ACHN (cell line): ENCODE results near the gene XXYLT1.
A peak's percentile ranks its signal among the peaks of the same experiment; 100 is the strongest.

ENCODE experiments used
- DNase-seq: peaks from one replicate; pipeline ENCODE4 v3.0.0-alpha.2; 2015
- in situ Hi-C: cut with HindIII; loops from 2 replicates; pipeline ENCODE4 v1.10.0; 2017; ENCODE audit warnings: low sequenced_read_pairs, low pct_ligation_motif_present, low pct_unique_long_range_greater_than_20kb

The XXYLT1 gene

DNA sequence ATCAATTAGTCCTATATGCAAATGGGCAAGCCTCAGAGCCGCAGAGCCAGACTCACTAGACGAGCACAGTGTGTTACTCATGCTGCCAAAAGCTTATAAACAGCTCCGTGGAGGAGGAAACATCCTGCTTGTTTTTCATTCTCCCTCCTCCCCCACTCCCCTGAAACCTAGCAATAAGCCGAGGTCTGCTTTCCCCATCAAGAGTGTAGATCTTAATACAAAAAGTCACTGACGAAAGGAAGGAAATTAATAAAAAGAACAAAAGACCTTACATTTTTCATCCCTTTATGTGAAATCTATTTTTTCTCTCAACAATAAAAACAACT, 88.5 kb downstream of the XXYLT1 start:
- no peak for DNase-seq
- in situ Hi-C loops: no loop called here

DNA sequence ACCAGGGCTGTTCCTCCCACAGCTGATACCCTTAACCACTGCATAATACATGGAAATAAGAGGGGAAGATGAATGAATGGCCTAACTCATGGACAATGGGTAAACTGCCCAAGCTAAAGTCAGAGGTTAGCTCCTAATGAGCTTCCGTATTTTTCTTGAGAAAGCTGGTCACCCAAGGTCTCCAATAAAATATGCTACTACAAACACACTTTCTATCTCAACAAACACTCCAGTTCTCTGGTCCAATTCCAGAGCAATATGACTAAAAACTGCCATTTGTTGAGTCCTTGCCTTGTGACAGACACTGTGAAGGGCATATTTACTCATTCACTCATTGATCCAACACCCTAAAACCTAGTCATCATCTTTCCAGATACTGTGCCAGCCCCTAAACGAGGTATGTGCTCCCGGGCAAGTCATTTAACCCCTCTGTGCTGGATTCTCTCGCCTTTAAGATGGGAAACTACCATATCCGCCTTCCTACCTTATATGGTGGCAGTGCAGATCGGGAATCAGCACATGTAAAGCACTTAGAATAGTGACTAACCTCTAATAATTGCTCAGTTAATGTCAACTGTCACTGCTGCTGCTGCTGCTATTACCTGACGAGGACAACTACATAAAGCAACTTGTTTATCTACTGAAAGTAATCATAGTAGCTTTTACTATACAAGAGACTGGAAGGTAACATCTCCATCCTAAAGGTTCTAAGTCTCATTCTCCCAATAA, 89.1 kb downstream of the XXYLT1 start:
- no peak for DNase-seq
- in situ Hi-C loops: no loop called here

DNA sequence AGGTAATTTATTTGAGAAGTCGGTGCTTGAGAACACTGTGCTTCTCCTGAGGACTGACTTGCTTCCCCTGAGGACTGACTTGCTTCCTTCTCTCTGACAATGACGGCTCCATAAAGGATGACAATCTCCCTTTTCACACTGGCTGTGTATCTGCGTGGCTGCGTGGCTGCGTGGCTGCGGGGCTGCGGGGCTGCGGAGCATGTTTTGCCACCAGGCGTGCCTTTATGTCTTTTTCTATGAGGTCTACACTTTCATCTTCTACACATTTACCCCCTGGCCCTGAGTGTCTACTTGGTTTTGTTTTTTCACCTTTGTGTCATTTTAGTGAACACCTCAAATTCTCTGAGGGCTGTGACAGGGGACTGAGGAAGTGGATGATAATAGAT, 89.9 kb downstream of the XXYLT1 start:
- DNase-seq: no peak
- in situ Hi-C loops: no loop called here

DNA sequence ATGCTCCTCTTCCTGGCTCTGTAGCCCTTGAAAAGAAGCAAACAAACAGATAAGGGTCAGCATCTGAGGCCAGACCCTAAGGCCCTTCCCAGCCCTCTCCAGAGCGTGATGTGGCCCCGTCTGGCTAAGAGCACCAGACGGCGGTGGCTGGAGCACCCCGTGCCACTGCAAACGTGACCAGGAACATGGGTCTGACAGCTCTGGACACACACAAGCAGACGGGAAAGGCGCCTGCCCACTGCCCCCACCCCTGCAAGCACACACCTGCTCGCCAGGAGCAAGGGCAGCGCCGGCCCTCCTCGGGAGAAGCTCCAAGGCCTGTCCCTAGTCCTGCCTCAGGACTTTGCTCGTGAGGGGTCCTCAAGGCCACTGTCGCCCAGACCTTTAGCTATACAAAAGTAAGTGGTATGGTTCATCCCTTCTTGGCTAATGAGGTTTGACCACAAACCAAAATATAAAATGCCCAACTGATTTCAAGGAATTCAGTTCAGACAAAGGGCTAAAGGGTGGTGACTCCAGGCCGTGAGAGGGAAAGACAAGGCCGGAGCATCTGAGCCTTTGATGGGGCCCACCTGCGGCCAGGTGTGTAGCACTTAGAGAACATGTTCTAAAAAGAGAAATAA, 90.4 kb downstream of the XXYLT1 start:
- in situ Hi-C loops: no loop called here
- DNase-seq: peak; percentile 14

DNA sequence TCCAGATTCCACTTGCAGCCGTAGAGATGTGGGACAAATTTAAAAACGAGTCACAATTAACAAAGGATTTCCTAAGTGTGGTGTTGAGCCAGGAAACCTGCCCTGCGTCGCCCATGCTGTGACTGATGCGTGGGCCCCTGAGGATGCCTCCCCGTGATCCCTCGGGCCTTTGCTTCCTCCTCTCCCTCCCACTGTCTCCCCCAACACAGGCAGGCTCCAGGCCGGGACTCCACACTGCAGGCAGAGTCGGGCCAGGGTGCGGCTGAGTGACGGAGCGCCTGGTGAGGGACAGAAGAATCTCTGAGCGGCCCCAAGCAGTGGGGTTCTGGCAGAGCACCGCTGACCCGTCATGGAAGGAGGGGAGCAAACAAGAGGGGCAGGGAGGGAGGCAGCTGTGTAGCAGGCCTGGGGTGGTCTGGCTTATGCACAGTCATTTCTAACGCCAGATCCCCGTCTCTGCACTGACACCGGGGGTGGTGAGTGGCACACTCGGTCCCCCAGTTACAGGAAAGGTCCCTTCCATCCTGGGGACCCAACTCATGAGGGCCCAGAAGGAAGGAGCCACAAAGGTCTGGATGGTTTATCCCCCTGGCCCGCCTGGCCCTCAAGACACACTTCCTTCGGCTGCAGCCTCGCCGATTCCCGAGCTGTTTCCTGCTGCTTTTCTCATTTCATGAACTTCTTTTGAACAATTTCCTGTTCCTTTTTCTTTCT, 91.0 kb downstream of the XXYLT1 start:
- no peak for DNase-seq
- in situ Hi-C loops: no loop called here

DNA sequence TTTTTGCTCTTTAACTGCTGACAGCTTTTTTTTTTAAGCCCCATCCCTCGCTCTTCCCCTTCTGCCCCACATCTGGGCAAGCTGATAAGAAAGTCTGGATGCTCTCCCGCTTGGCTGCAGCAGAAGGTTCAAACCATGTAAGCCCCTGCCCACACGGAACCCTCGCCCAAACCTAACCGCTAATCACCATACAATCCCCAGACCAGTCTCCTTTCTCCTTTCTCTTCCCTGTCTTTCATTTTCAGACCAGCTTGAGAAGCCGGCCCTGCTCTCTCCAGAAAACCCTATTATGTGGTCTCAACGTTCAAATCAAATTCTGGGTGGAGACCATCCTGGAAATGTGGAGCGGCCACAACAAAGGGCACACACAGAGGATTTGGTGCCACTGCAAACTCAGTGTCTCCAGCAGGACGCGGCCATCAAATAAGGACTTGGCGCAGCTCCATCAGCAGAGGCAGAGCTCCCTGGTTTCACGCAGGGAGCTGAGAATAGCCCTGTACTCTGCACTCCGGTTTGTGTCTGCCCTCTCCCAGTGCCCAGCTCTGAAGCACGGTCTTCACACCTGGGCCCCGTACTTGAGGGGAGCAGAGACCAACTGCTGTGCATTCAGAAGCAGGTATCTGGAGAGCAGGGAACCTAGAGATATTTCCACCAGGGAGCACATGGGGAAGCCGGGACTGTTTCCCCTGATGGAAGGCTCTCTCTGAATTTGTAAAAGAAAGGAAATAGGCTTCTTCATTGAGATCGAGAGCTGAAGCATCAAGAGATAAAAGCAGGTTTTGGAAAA, 92.6 kb downstream of the XXYLT1 start:
- in situ Hi-C loops: no loop called here
- DNase-seq: no peak

DNA sequence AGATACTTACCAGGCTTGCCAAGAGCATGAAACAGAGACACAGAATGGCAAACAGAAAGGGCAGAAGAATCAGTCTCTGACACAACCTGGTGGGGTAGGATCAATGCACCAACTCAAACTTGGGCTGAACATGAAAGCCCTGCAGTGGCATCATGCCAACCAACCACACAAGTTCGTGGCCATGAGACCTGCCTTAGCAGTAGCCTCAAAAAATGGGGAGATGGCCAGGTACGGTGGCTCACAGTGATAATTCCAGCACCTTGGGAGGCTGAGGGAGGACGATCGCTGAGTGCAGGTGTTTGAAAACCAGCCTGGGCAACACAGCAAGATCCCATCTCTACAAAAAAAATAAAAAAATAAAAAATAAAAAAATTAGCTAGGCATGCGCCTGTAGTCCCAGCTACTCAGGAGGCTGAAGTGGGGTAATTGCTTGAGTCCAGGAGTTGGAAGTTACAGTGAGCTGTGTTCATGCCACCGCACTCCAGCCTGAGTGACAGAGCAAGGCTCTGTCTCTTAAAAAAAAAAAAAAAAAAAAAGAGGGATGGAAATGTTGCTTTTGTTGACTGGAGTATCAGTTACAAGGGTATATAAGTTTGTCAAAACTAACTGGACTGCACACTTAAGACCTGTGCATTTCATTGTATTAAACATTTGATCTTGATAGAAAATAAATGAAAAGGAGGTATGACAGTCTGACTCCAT, 93.4 kb downstream of the XXYLT1 start:
- in situ Hi-C loops: no loop called here

DNA sequence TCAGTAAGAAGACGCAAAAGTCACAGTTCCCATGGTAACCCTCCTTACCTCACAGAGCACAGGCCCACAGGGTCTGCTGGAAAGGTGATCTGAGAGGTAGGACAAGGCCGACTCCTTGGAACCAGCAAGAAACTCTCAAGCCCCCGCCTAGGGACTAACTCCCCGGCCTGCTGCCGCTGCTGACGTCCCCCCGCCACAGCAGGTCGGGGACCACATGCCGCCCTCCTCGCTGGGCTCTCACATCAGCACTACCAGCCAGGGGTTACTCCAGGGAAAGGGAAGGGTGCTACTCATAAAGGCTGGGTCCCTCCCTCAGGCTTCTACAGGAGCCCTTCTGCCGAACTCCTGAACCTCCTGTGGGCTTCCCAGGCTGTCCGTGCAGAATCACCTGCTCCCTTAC, 94.2 kb downstream of the XXYLT1 start:
- in situ Hi-C loops: no loop called here
- no peak for DNase-seq

More for the DNA sequence above, 93.4 kb downstream of the XXYLT1 start:
- no peak for DNase-seq

DNA sequence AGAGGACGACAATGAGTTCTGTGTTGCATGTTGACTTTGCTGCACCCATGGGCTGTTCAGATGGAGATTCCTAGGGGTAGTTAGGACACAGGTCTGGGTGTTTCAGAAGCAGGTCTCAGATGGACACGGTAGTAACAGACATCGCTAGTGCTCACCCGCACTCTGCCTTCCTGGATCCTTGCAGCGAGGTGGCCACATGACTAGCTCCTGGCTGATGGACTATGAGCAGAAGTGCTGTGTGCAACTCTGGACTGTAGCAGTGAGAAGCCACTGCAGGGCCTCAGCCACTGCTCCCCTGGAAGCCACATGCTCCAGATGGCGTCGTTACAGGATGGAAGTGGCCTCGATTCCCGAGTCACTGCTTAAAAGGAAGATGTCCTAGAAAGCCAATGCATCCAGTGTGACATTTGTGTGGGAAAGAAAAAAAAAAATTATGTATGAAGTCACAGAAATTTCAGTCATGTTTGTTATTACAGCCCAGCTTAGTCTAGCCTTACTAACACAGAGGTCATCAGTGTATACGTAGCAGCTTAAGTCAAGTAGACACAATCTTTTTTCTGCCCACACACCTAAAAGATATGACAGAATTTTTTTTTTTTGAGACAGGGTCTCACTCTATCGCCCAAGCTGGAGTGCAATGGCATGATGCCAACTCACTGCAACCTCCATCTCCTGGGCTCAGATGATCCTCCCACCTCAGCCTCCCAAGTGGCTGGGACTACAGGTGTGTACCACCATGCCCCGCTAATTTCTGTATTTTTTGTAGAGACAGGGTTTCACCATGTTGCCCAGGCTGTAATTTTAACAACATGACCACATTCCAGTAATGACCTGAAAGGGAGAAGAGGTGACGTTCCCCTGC, 95.3 kb downstream of the XXYLT1 start:
- no peak for DNase-seq
- in situ Hi-C loops: no loop called here

DNA sequence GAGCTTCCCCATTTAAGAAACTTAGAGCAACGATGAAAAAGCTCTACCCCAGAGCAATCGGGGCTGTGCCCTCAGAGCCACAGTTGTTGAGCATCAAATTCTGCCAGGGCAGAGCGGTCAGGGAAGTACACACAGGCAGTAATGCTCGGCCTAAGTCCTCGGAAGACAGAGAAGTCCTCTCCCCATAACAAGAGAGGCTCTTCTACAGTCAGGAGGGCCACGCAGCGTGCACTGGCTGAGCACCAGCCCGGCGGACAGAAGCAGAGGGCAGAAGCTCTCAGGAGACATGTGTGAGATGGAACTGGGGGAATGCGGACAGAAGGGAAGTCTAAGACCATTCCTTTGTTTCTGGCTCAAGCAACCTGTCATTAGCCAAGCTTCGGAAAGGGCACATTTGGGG, 95.9 kb downstream of the XXYLT1 start:
- DNase-seq: no peak
- in situ Hi-C loops: no loop called here

DNA sequence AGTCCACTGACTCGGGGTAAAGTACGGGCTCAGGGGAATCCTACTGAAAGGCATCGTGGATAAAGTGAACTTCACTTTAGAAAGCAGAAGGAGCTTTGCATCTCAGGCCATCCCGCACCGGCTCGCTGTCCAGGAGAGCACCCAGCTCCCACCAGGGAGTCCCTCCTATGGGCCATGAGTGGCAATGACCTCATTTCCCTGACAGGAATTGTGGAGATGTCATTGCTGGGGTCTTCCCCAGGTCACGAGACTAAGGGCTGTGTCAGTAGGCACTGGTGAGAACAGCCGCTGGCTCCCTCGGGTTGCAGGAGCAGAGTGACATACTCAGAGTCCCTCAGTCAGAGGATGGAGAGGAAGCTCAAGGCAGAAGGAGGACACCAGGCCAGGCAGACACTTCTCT, 97.3 kb downstream of the XXYLT1 start:
- in situ Hi-C loops: no loop called here
- DNase-seq: no peak

DNA sequence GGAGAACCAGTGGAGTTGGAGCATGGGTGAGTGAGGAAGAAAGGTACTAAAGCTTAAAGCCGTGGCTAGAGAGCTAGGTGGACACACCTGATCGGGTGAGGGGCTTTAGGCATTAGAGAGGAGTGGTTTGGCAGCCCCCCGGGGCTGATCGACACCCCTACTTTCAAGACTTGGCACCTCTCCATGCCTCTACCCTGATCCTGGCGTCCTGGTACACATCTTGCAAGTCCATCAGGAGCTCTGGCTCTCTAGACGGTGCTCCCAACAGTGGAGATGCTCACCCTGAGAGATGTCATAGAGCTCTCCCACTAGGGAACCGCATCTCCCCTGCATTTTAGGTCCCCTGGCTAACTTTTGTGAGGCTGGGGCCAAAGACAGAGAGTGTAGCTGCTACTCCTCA, 98.1 kb downstream of the XXYLT1 start:
- in situ Hi-C loops: no loop called here
- no peak for DNase-seq

DNA sequence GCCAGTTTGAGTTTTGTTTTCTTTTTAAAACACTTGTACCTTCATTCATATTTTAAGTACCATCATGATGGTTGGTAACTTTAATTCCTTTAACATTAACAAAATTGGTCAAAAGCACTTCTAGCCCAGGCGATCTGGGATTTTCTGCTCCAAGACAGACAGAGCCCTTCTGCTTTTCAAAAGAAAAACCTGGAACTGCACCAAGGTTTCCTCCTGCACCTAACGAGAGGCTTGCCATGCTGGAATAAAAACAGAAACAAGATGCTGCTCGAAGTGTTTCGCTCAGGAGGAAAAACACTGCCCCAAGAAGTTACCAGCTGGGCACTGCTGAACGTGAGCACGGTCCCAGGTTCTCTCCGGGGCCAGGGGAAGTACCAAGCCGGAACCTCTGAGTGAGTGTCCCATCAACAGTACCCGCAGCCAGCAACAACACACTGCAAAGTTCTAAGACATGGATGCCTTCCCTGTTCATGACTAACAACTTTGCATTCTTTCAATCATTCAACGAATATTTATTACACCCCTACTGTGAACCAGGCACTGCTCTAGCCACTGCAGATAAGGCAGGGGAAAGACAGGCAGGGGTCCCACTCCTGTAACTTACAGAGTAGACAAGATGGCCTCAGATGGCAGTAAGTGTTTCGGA, 98.8 kb downstream of the XXYLT1 start:
- no peak for DNase-seq
- in situ Hi-C loops: no loop called here

DNA sequence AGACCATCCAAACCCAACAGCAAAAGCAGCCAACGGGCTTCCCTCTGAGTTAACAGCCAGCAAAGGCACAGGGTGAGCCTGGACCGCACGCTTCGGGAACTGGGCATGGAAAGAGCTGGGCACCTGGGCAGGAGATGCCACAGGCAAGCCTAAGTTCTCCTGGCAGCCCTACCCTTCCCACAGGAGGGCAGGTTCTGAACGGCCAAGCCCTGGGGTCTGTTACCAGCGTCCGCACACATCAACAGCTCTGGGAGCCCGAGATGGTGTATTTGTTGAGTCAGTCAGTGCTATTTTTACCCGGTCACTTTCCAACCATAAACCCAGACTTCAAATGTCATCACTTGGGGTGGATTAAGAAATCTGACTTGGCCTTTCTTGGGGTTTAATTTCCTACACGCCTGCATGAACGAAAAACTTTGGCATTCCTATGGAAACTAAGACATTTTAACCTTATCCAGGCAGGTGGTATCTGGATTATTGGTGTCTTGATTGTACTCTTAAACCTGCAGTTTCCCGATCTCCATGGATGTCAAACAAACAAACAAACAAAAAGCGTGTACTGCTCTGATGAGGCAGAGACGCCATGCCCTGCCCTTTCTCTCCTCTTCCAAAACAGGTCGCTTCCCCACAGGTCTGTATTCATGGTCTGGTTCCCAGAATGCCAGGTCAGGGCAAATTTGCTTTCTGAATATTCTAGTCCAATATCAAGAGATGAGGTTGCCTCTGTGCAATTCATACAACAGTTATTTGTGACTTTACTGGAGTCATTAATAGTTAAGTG, 99.7 kb downstream of the XXYLT1 start:
- in situ Hi-C loops: no loop called here
- no peak for DNase-seq

DNA sequence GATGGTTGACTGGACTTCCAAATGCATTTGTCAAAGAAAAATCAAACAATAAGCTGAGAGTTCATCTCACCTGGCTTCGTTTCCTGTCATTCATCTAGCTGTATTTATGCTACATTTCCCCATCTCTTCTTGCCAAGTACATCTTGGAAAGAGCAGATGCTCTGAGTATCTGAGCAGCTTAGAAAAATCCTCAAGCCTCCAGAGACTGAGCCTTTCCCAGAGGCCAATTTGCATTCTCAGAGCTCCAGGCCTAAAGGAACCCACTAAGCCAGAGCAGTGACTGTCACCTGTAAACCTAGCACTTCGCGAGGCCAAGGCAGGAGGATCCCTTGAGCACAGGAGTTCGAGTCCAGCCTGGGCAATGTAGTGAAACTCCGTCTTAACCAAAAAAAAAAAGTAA, 100.5 kb downstream of the XXYLT1 start:
- no peak for DNase-seq
- in situ Hi-C loops: no loop called here

DNA sequence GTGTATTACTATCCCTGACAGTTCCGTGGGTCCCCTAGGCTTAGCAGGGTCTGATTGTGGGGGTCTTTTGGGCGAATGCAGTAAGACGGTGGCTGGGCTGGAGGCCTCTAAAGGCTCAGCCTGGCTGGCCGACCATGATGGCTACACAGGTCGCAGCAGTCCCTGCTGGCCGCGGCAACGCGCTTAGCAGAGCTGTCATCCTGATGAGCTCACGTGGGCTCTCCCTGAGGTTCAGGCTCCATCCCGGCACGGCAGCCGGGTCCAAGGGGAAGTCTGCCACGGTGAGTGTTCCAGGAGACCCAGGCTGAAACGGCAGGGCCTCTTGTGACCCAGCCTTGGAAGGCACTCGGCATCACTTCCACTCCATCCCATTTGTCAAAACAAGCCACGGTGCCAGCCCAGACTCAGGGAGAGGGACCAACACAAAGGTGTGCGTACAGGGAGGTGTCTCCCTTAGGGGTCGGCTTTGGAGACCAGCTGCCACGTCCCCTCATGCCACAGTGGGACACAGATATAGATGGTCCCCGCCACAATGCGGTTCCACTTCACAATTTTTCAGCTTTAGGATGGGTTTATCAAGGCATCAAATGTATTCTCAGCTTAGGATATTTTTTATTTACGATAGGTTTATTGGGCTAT, 101.8 kb downstream of the XXYLT1 start:
- in situ Hi-C loops: no loop called here
- no peak for DNase-seq
